ENCODE results near the gene SPAG17.

SPAG17 gene

DNA sequence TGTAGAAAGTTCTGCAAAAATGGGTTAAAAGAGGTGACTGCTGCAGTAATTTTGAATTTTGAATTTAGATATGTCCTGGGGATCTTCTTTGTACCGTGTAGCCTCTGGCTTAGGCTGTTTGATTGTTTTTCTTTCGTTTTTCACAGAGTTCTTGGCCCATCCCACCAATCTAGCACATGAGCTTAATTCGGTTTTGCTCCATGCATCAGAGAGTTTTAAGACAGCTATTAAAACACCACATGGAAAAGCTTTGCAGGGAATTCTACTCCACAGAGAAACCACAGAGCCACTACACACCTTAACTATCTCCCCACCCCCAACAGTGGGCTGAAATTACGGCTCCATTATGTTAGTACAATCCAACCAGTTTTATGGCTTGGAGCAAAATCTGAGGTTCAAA lies 25.5 kb downstream of the SPAG17 start:
- FAIRE-seq: no peak

DNA sequence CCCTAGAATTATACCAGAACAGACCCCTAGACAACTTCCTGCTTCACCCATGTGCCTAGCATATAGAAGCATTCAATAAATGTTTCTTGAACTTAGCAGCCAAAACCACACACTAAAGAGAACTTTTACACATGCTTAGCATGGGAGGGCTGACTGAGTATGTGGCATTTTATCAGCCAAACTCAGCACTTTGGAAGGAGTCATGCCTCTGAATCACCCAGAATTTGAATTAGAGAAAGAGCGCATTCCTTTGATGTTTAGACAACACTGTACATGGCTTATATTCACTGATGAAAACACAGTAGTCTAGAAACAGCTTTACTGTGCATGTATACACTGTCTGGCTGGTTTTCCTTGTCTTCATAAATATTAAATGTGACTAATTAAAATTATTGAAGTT lies 26.1 kb downstream of the SPAG17 start:
- FAIRE-seq: no peak

DNA sequence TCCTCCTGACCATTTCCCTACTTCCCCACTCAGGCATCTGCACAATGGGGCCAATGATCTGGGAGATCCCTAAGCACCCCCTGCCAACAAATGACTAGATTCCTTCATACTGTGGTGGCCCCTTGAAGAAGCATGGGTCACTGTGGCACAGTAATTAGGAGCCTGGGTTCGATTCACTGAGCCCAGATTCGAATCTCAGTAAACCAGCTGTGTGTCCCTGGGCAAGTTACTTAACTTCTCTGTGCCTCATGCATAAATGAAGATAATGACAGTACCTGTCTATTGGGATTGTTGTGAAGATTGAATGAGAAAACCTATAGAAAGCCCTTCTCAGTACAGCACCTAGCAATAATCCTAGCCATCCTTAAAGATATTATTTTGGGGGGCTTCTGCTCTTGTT lies 27.5 kb downstream of the SPAG17 start:
- no peak for FAIRE-seq

DNA sequence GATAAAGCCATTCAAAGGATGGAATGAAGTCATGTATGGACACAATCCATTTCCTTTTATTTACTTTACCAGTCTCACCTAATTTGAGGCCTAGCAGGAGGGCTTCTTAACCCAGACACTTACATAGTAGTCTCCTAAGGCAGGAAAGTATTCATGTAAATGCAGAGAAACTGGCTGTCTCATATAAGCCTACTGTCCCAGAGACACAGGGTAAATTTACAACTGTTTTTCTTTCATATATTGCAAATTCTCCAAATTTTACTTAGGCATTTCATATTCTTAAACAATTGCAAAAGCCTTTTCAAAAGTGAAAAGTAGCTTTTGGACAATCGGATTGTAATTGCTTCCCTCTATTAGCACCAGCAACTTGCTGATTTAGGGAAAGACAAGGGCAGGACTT lies 29.9 kb downstream of the SPAG17 start:
- FAIRE-seq: no peak

DNA sequence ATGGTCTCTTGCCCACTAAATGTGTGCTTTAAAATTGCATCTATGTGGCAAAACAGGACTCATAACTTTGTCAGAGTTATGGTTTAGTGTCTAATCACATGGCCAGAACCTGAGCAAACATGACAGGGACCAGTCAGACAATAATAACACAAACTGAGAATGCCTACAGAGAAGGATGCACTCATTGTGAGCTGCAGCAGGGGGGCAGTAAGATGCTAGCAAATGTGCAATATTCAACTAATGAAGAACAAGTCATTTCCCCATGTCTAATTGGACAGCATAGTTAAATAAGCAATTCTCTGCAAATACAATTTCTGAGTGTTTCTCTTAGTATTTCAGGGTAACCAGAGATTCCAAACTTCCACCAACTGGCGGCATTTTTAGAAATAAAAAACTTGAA lies 30.8 kb downstream of the SPAG17 start:
- FAIRE-seq: no peak

DNA sequence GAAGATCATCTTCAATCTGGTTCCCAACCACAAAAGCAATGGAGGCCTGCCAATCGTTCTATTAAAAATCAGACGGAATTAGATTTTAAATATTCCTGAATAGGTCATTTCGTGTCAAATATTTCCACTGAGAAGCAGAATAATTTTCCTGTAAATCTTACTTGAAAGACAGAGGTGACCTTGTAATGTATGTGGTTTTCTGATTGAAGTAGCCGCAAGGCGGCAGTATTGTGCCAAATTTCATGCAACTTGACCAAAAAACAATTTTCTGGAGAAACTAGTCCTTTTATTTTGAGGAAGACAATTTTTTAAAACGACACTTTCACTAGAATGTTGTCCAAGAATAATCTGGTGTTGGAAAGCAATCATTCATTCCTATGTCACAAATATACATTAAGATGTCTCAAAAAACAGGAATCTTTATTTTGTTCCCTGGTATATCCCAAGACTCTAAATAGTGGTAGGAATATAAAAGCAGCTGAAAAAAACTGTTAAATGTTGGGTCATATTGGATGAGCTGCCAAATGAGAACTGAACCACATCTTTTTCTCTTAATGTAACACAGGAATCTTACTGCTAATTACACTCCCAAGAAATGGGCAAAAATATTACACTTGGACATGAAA lies 33.6 kb downstream of the SPAG17 start:
- FAIRE-seq: peak; percentile 72

DNA sequence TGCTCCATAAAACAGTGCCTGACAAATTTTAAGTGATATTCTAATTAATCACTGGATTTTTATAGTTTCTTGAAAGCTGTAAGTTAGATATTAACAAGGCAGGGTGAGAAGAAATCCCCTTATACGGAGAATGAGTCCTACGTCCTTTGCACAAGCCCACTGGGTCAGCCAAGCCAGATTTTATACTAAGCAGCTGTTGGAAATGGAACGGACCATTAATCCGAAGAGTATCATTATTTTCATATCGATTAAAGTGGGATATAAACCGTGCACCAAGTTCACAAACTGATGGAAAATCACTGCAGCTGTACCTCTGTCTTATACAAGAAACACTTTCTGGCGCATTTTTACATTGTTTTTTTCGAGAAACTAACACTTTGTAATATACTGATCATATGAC lies 35.2 kb downstream of the SPAG17 start:
- FAIRE-seq: no peak

DNA sequence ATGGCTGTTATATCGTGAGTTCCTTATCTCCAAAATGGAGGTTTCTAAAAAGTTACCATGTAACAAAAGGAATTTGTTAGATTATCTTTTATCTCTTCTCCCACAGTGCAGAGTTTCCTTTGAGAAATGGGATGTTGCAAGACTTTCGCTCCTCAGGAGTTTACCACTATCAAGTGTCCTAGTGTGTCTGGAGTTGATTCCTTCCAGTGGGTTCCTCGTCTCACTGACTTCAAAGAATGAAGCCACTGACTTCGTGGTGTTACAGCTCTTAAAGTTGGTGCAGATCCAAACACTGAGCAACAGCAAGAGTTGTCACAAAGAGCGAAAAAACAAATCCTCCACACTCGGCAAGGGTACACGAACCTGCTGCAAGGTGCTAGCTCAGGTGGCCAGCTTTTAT lies 37.0 kb downstream of the SPAG17 start:
- no peak for FAIRE-seq

DNA sequence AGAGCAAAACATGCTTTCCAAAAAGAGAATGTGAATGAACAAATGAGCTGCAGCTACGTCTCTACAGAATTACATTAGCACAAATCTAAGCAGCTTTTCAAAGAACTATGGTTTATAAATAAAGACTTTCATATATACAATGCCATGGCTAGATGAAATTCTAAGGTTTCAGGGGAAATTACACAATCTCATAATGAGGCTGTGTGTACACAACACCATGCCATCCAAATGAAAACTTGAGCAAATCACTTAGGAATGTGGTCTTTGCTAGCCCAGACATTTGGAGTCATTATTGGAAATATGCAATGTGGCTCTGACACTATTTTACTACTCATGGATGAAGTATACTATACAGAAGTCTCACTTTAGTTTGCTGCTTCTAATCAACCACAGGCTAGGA lies 37.5 kb downstream of the SPAG17 start:
- FAIRE-seq: no peak

DNA sequence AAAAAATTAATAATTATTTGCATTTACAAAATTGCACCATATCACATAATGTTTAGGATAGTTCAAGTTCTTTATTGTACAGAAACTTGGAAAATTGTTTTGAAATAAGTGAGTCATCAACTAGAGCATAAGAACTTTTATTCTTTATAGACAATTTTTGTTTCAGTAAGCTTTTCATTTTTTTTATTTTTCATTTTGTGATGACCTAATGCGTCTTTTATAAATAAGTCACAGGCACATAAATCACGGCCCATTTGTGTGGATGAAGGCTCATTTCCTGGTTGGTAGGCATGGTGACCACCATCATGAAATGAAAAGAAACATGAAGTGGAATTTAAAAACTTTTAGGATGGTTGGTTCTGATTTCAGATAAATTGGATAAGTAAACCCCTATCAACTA lies 39.3 kb downstream of the SPAG17 start:
- no peak for FAIRE-seq

DNA sequence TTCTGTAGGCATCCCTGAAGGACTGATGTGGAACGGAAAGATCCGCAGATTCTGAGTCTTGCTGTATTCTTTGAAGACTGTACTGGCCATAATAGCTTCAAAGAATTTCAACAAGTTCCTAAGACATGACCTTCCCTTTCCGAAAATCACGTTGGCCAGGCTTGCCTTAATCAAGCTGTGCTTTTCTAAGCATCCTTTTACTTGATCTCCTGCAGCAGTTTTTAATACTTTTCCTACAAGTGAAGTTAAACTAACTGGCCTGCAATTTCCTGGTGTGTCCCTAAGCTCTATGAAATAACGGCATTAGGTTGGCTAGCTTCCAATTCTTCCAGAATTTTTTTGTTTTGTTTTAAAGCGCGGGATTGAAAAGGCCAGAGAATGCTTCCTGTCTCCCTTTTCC lies 40.3 kb downstream of the SPAG17 start:
- no peak for FAIRE-seq

DNA sequence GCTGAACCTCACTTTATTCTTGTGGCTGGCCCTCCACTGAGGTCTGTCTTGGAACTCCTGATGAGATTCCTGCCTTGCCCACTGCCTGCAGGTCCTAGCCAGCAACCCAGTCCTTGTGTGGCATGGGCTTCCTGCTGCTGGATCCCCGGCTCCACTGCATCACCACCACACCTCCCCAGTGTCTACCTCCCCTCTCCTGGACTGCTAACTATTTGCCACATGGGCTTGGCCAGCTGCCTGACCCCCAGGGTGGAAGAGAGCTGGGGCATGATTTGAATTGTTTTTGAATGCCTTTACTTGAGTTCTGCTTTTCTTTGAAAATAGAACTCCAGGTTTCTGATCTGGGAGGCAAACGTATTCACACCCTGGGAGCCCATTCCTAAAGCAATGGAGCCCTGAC lies 41.2 kb downstream of the SPAG17 start:
- no peak for FAIRE-seq

DNA sequence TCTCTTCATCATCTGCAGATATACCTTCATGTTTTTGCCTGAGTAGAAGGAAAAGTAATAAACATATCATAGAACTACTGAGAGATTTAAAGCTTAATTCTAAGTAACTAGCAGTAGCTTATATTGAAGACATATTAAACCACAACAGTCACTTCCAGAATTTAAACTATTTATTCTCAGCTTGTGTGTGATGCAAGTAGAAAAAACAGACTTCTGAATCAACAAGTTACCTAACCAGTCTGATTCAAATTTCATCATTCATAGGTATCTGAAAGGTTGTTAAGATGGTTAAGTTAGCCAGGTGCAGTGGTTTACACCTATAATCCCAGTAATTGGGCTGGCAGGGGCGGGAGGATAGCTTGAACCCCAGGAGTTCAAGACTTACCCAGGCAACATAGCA lies 41.9 kb downstream of the SPAG17 start:
- FAIRE-seq: no peak

DNA sequence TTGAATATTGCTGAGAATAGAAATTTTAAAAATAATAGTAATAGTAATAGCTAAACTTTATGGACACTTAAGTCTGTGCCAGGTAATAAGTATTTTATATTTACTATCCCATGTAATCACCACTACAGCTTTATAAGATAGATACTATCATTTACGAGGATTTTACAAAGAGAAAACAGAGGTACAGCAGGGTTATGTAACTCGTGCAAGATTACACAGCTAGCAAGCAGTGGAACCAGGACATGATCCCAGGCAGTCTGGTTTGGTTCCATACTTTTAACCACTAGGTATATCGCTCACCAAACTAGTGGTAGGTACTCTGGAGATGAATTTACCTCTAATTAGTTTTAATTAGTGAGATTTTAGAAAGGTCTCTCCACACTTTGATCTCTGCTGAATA lies 42.5 kb downstream of the SPAG17 start:
- no peak for FAIRE-seq

DNA sequence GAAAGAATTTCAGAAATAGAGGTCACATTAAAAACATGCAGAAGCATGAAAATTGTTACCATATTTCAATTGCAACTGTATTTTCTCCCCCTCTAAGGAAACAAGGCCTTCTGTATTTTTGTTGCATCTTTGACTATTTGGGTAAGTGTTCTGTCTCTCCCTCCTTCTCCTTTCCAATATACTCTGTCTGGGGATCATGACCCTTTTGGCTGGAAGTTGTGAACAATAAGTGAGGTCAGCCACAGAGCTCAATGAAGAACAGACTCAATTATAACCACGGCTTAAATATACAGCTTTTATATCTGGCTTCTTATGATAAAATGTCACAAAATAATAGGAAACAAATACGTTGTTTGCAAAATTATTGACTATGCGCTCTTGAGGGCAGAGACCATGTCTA lies 47.1 kb downstream of the SPAG17 start:
- no peak for FAIRE-seq

DNA sequence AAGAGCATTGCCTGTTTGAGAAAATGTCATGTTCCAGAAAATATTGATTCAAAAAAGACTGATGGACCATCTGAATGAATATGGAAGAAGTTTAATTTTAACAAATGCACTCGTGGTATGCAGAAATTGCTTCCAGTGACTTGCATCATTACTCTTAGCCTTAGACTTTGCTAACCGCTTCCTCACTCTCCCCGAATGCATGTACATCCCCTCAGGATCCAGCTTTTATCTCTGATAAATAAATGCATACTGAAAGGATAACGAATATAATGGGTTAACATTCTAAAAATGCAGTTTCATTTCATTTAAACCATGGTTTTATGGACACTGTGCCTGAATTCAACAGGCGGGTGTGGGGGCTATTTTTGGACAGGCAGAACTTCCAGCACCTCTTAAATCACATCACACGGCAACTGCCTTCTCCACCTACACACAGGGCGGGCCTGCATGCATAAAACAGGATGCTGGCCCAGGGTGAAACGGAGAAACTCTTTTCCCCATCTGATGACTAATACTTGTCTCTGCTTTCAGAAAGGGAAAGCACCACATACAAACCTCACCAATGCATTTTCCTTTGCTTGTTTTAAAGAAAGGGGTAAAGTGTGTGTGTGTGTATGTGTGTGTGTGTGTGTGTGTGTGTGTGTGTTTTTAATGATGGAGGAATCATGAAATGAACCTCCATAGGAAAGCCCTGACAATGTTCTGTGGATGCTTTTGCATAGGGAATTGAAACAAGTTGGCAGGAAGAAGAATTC lies 48.7 kb downstream of the SPAG17 start:
- FAIRE-seq: no peak

DNA sequence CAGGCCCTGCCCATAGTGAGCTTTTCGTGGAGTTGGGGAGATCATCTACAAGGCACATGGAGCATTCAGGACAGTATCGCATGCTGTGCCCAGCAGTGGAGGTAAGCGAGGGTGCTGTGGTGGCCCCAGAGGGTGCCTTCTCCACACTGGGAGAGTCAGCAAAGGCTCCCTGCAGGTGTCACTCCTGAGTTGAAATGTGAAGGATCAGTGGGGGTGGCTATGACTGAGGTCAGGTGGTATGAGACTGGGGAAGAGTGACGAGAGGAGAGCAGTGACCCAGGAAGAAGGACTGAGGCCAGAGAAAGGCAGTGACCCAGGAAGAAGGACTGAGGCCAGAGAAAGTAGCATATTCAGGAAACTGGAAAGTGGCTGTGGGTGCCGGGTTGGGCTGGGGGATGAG lies 53.0 kb downstream of the SPAG17 start:
- FAIRE-seq: no peak

DNA sequence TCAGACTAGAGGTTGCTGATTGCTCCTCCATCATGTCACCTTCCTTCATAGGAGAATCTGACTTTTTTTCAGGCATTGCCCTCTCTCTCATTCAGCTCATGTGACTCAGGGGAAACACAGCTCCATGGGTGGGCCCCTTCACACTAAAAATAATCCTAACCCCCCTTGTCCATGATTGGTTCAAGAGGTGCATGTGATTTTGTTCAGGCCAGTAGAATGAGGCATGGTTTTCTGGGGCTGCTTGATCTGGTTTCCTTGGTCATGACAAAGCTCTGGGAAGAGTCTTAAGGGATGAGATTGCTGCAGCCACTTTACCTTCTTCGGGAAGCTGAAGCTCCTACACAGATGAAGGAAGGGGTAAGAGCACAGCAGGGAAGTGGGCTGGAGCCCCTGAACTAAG lies 56.3 kb downstream of the SPAG17 start:
- FAIRE-seq: no peak

DNA sequence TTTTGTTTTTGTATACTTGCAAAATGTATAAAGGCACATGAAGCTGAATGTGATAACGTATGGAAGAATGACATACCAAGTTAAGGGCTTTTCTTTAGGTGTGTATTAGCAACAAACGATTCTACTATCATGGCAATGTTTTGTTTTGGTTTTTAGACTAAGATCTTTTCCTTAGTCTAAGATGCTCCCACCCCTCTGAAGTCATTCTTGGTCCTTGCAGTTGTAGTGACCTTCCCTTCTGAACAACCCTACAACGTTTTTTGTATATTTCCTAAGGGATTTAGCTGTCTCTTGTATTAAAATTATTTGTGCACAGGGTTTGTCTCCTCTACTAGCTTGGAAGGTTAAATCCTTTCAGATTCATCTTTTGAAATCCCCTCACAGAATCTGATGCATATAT lies 61.0 kb downstream of the SPAG17 start:
- FAIRE-seq: no peak

DNA sequence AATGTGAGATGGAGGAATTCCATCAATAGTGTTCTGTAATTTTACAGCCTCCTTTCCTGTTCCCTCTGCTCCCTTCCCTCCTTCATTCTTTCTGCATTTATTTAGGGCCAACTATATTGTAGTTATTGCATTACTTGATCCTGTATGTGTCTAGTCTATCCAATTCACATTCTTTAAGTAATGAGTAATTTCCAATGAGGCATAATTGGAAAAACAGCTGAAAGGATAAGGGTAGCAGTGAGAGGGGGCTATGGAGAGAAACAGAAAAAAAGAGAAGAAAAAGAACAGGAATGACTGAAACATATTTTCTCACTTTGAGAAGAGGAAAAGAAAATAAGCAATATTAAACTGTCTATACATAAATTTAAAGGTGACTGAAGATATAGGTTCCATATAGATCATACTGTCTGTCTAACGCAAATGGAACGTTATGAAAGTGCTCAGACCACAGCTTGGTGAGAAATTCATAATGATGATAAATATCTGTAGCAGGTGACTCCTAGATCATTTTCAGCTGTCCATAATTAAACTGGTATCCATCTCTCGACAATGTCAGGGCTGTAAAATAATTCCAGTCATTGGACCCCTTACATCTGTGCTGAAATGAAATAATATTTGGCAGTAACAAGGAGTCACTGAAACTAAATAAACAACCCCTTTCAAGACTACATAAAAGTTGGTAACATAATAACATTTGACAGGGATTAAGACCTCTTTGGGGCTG lies 61.8 kb downstream of the SPAG17 start:
- FAIRE-seq: no peak

DNA sequence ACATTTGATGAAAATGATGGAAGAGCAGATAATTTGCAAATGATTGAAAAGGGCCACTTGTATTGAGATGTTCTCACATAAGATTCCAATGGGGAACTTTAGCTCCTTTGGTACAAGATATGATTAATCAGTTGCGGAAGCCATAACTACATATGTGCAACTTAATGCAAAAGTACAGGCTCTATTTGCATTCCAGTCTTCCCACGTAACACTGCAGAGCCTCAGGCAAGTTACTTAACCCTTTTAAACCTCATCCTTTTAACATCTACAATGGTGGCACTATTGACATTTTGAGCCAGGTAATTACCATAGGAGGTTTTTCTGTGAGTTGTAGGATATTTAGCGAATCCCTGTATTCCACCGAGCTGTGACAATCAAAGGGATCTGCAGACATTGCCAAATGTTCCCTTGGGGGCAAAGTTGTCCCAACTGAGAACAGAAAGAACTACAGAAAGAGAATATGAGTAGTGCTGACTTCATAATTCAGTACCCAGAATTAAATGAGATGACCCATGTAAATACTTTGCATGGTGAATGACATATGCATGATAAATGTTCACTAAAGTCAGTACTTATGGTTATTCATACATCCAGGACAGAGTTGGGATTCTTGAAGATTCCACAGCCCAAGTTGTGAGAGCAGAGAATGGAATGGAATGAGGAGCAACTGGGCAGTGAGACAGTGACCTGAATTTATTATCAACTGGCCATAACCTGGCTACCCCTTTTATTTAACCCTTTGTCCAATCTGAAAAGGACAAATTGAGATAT lies 62.6 kb downstream of the SPAG17 start:
- FAIRE-seq: no peak

DNA sequence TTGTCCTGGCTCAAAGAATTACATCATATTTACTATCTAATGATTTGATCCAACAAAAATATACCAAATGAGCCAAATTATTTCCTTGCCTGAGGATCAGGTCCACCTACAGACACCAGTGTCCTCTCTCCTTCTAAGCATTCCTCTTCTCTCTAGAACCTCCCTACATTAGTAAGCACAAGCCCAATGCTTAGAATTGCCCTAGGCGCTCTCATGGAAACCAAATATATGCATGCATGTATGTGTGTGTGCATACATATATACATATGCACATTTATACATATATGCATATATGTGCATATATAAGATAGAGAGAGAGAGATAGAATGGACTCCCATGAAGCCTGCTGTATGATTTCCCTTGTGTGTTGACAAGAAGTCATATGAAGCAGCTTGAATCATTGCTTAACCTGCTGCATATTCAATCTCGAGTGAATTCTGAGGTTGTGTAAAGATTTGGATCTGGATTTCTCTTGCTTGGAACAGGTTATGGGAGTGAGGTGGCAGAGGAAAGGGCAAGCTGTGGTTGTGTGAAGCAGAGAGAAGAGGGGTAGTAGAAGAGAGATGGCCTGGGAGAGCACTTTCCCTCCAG lies 66.1 kb downstream of the SPAG17 start:
- no peak for FAIRE-seq

DNA sequence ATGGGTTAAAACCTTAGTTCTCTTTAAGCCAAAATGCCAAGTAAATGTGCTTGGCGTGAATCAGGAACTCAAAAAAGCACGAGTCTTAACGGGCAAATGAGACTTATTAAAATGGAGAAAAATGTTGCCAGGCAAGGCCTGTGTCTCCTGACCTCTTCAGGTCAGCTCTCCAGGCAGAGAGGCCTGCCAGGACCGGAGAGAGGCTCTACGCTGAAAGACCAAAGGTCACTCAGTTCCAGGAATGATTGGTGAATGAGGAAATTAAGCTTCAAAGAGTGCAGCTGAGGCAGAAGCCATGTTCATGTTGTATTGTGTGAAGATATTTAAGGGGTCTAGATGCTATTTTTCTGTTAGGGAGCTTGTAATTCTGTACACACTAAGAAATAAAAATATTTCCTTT lies 66.6 kb downstream of the SPAG17 start:
- no peak for FAIRE-seq

All from TTC549 (cell line).